ENCODE data around the gene NOL7. TPM values are rescaled to one million over a fixed set of nuclear protein-coding genes. Genes with fewer than 3 reads are reported as not detected.

The NOL7 gene
- total and polyA plus RNA-seq, 2 of the 8 experiments (the other 6 are each of a cell fraction or from before 2014, with no cell fraction given), result 16.4 to 70.4 TPM

GRCh38 chr6:13600036-13600435 lies 15.1 kb upstream of the NOL7 start:
- TF ChIP-seq SRF (IDR thresholded peaks at IDR 0.05; ENCODE audit: low read depth, low read length) (no peak), RFX5 (IDR thresholded peaks at IDR 0.05; ENCODE audit: borderline replicate concordance, low read depth, low read length) (no peak), TAF7 (optimal IDR thresholded peaks at IDR 0.05; ENCODE audit: borderline replicate concordance, low read depth, low read length) (no peak)

More at GRCh38 chr6:13600036-13600435, 15.1 kb upstream of the NOL7 start:
- Histone ChIP-seq H3K9me3 (ENCODE audit: insufficient read depth in 2 of 2, low read depth in 1 of 2, low read length in 1 of 2) (no peaks in the 10 kb centered on the region), H3K27ac (ENCODE audit: low read depth, low read length) (no peak overlapping the region), H2AFZ (ENCODE audit: low read length) (no peak overlapping the region), H3K56ac (replicated peaks; ENCODE audit: insufficient read length, low read depth, low read length) (no peak overlapping the region), H3K27me3 (replicated peaks in 1 of 4; ENCODE audit: control insufficient read depth in 3 of 4, extremely low read depth in 1 of 4, insufficient read depth in 3 of 4, low read length in 3 of 4) (no peaks in the 10 kb centered on the region), H3K79me2 (ENCODE audit: control insufficient read depth in 1 of 2, insufficient read depth in 2 of 2, low read length in 2 of 2) (no peaks in the 10 kb centered on the region), H3K36me3 (ENCODE audit: control insufficient read depth in 2 of 4, insufficient read depth in 4 of 4, low read length in 3 of 4) (peaks cover 0 to 25% (median 5%) of the 10 kb centered on the region in 4 experiments; a peak in 3 of 8 replicates), H2BK120ac (replicated peaks; ENCODE audit: low read depth, low read length) (no peak overlapping the region), H3K23ac (ENCODE audit: insufficient read length) (no peak overlapping the region), H2AK5ac (ENCODE audit: low read depth, low read length) (no peak overlapping the region), H3K23me2 (ENCODE audit: low read depth, low read length) (no peaks in the 10 kb centered on the region), H2BK20ac (ENCODE audit: low read length) (no peak overlapping the region), H4K20me1 (replicated peaks in 1 of 2; ENCODE audit: control insufficient read depth in 1 of 2, insufficient read depth in 2 of 2, low read length in 2 of 2) (no peaks in the 10 kb centered on the region), H2BK12ac (ENCODE audit: low read depth, low read length) (no peak overlapping the region), H3K14ac (ENCODE audit: insufficient read length) (no peak overlapping the region), H3K4ac (replicated peaks; ENCODE audit: insufficient read length, low read depth, low read length) (no peak overlapping the region), H3K4me2 (ENCODE audit: insufficient read depth in 1 of 2, low read depth in 2 of 2, low read length in 2 of 2) (no peak overlapping the region), H4K91ac (replicated peaks; ENCODE audit: insufficient read length, low read length) (no peak overlapping the region), H4K5ac (ENCODE audit: insufficient read length, low read depth, low read length) (no peak overlapping the region), H2BK15ac (ENCODE audit: low read length) (no peak overlapping the region), H2BK5ac (ENCODE audit: low read depth, low read length) (no peak overlapping the region), H3K4me1 (replicated peaks in 1 of 4; ENCODE audit: control insufficient read depth in 3 of 4, insufficient read depth in 4 of 4, low read length in 3 of 4) (no peaks in the 10 kb centered on the region; a peak in 1 of 7 replicates), H3K79me1 (ENCODE audit: low read depth, low read length) (no peaks in the 10 kb centered on the region), H3K18ac (ENCODE audit: extremely low read depth, low read length) (no peak overlapping the region), H4K8ac (ENCODE audit: extremely low read depth, insufficient read depth, low read length) (no peak overlapping the region), H3K9ac (replicated peaks in 1 of 4; ENCODE audit: extremely low read depth in 1 of 4, low read depth in 3 of 4, low read length in 3 of 4) (no peak overlapping the region), H3K4me3 (ENCODE audit: extremely low read depth in 1 of 4, insufficient read depth in 2 of 4, low read depth in 3 of 4, low read length in 4 of 4) (no peak overlapping the region)
- DNase-seq (ENCODE audit: low read depth in 1 of 2, low spot score in 2 of 2), result no peak
- ChIA-PET POLR2A (ENCODE audit: partially characterized antibody) (no interaction called here), CTCF (ENCODE audit: partially characterized antibody) (interaction anchor here (1.9 kb wide), 1 partner anchor 15 kb away, joined by 4 read pairs; the partner anchor contains the start of gene NOL7)
- WGBS, 2 experiments (ENCODE audit: extremely low coverage in 1 of 2, insufficient coverage in 1 of 2, insufficient read length in 1 of 2, insufficient replicate concordance in 2 of 2, low coverage in 1 of 2, low lambda C conversion rate in 2 of 2, missing lambda C conversion rate in 1 of 2), result 90% methylated on average over 6 of the region's 6 CpGs; no CpG with 5 or more reads in 1 of the 2 experiments
- no peak for FAIRE-seq
